H1 (cell line): Measurements from ENCODE around the gene PRPF31. TPM values are rescaled to one million over a fixed set of nuclear protein-coding genes. Genes with fewer than 3 reads are reported as not detected.
"Not testable (repeated sequence)": the region's sequence is repeated elsewhere in the genome, so short reads cannot be mapped to it uniquely, and the experiment has no call there.

Experiments used
- CTCF ChIA-PET: fragments of 300-600 bp; sonication (Branson Sonifier 250); formaldehyde crosslinking; loops from one replicate; lab custom pipeline; 2021; ENCODE audit not compliant: partially characterized antibody; lab: Charles Lee
- POLR2A ChIA-PET: fragments of 300-600 bp; sonication (Branson Sonifier 250); formaldehyde crosslinking; loops from one replicate; lab custom pipeline; 2021; ENCODE audit warnings: inconsistent platforms; ENCODE audit not compliant: partially characterized antibody; lab: Charles Lee
- DNase-seq, 2 experiments: peaks; one replicate each; pipeline versions ENCODE4 v3.0.0 to v3.0.0-alpha.2; 2010 to 2022; ENCODE audit warnings: low spot score in 2 of 2, low read depth in 1 of 2, mixed read lengths in 1 of 2
- FAIRE-seq: peaks from 2 replicates; lab custom pipeline; 2011; peaks lifted over from hg19 to GRCh38; lab: Jason Lieb, UNC
- H2AFZ ChIP-seq: 2 replicates; pipeline ENCODE4 v1.8.1; 2012; ENCODE audit warnings: low read length, inconsistent platforms
- H2AK5ac ChIP-seq: 2 replicates; pipeline ENCODE4 v1.6.1; 2013; ENCODE audit warnings: low read depth, low read length
- H2BK120ac ChIP-seq: replicated peaks from 2 replicates; pipeline ENCODE3; 2013; ENCODE audit warnings: low read depth, low read length, inconsistent platforms
- H2BK12ac ChIP-seq: 2 replicates; pipeline ENCODE4 v1.6.1; 2013; ENCODE audit warnings: low read depth, low read length
- H2BK15ac ChIP-seq: 2 replicates; pipeline ENCODE4 v1.6.1; 2013; ENCODE audit warnings: low read length
- H2BK20ac ChIP-seq: 2 replicates; pipeline ENCODE4 v1.6.1; 2013; ENCODE audit warnings: low read length
- H2BK5ac ChIP-seq: 2 replicates; pipeline ENCODE4 v1.6.1; 2013; ENCODE audit warnings: low read depth, low read length
- H3K14ac ChIP-seq: 2 replicates; pipeline ENCODE4 v1.6.1; 2013; ENCODE audit warnings: inconsistent platforms; ENCODE audit not compliant: insufficient read length
- H3K18ac ChIP-seq: 2 replicates; pipeline ENCODE4 v1.6.1; 2013; ENCODE audit warnings: low read length; ENCODE audit errors: extremely low read depth
- H3K23ac ChIP-seq: 2 replicates; pipeline ENCODE4 v1.6.1; 2013; ENCODE audit warnings: inconsistent platforms; ENCODE audit not compliant: insufficient read length
- H3K23me2 ChIP-seq: 2 replicates; pipeline ENCODE4 v1.6.1; 2013; ENCODE audit warnings: low read depth, low read length
- H3K27ac ChIP-seq: 2 replicates; pipeline ENCODE4 v1.6.1; 2011; ENCODE audit warnings: low read depth, low read length, inconsistent platforms
- H3K27me3 ChIP-seq, 4 experiments: replicated peaks in 1 of 4; 1 replicate in 1 of 4; 2 replicates in 3 of 4; pipeline versions ENCODE4 v1.6.1 to v1.8.1; 2011 to 2013; ENCODE audit warnings: low read length in 3 of 4, mild to moderate bottlenecking in 3 of 4, inconsistent platforms in 2 of 4, mixed read lengths in 2 of 4, moderate library complexity in 1 of 4; ENCODE audit not compliant: control insufficient read depth in 3 of 4, insufficient read depth in 3 of 4; ENCODE audit errors: extremely low read depth in 1 of 4
- H3K36me3 ChIP-seq, 4 experiments: 2 replicates each; pipeline versions ENCODE4 v1.6.1 to v1.8.1; 2011 to 2013; ENCODE audit warnings: mild to moderate bottlenecking in 4 of 4, low read length in 3 of 4, moderate library complexity in 2 of 4, control low read depth in 1 of 4, inconsistent platforms in 1 of 4; ENCODE audit not compliant: insufficient read depth in 4 of 4, control insufficient read depth in 2 of 4
- H3K4ac ChIP-seq: replicated peaks from 2 replicates; pipeline ENCODE3; 2013; ENCODE audit warnings: low read length, low read depth, mixed read lengths, inconsistent platforms; ENCODE audit not compliant: insufficient read length
- H3K4me1 ChIP-seq, 4 experiments: replicated peaks in 1 of 4; 1 replicate in 1 of 4; 2 replicates in 3 of 4; pipeline versions ENCODE4 v1.6.1 to v1.8.1; 2011 to 2013; ENCODE audit warnings: low read length in 3 of 4, inconsistent platforms in 2 of 4, mixed read lengths in 1 of 4; ENCODE audit not compliant: insufficient read depth in 4 of 4, control insufficient read depth in 3 of 4
- H3K4me2 ChIP-seq, 2 experiments: 2 replicates each; pipeline versions ENCODE4 v1.6.1 to v1.8.1; 2011 to 2013; ENCODE audit warnings: low read depth in 2 of 2, low read length in 2 of 2, control low read depth in 1 of 2, inconsistent platforms in 1 of 2, mild to moderate bottlenecking in 1 of 2; ENCODE audit not compliant: insufficient read depth in 1 of 2
- H3K4me3 ChIP-seq, 4 experiments: fragments of 200-600, 300-600 bp in 1 of 4; sonication (generic), shearing (Covaris generic), sonication (Bioruptor Twin) in 1 of 4; 2 replicates each; pipeline versions ENCODE4 v1.5.1 to v1.8.1; 2011 to 2016; ENCODE audit warnings: low read length in 4 of 4, low read depth in 3 of 4, control low read depth in 2 of 4, inconsistent platforms in 2 of 4, mild to moderate bottlenecking in 2 of 4, mixed read lengths in 1 of 4, moderate library complexity in 1 of 4; ENCODE audit not compliant: insufficient read depth in 2 of 4; ENCODE audit errors: extremely low read depth in 1 of 4
- H3K56ac ChIP-seq: replicated peaks from 2 replicates; pipeline ENCODE3; 2013; ENCODE audit warnings: low read depth, mild to moderate bottlenecking, mixed read lengths, low read length, inconsistent platforms; ENCODE audit not compliant: insufficient read length
- H3K79me1 ChIP-seq: 2 replicates; pipeline ENCODE4 v1.6.1; 2013; ENCODE audit warnings: low read depth, low read length, control low read depth
- H3K79me2 ChIP-seq, 2 experiments: 2 replicates each; pipeline versions ENCODE4 v1.6.1 to v1.8.1; 2012 to 2013; ENCODE audit warnings: low read length in 2 of 2, mild to moderate bottlenecking in 2 of 2, inconsistent platforms in 1 of 2; ENCODE audit not compliant: insufficient read depth in 2 of 2, control insufficient read depth in 1 of 2
- H3K9ac ChIP-seq, 4 experiments: replicated peaks in 1 of 4; 1 replicate in 1 of 4; 2 replicates in 3 of 4; pipeline versions ENCODE4 v1.6.1 to v1.8.1; 2011 to 2013; ENCODE audit warnings: low read depth in 3 of 4, low read length in 3 of 4, control low read depth in 2 of 4, mild to moderate bottlenecking in 2 of 4, moderate library complexity in 2 of 4, inconsistent platforms in 1 of 4; ENCODE audit errors: extremely low read depth in 1 of 4
- H3K9me3 ChIP-seq, 2 experiments: 2 replicates each; pipeline versions ENCODE4 v1.6.1 to v1.8.1; 2012 to 2013; ENCODE audit warnings: mild to moderate bottlenecking in 2 of 2, moderate library complexity in 2 of 2, control low read depth in 1 of 2, inconsistent platforms in 1 of 2, low read depth in 1 of 2, low read length in 1 of 2, mixed read lengths in 1 of 2; ENCODE audit not compliant: insufficient read depth in 2 of 2
- H4K20me1 ChIP-seq, 2 experiments: replicated peaks in 1 of 2; 2 replicates each; pipeline versions ENCODE3 to v1.8.1; 2011 to 2013; ENCODE audit warnings: inconsistent platforms in 2 of 2, low read length in 2 of 2, mild to moderate bottlenecking in 1 of 2; ENCODE audit not compliant: insufficient read depth in 2 of 2, control insufficient read depth in 1 of 2
- H4K5ac ChIP-seq: 2 replicates; pipeline ENCODE4 v1.6.1; 2013; ENCODE audit warnings: low read length, low read depth, mixed read lengths, inconsistent platforms; ENCODE audit not compliant: insufficient read length
- H4K8ac ChIP-seq: 2 replicates; pipeline ENCODE4 v1.8.0; 2013; ENCODE audit warnings: mild to moderate bottlenecking, moderate library complexity, low read length, inconsistent platforms; ENCODE audit not compliant: insufficient read depth; ENCODE audit errors: extremely low read depth
- H4K91ac ChIP-seq: replicated peaks from 2 replicates; pipeline ENCODE3; 2013; ENCODE audit warnings: low read length, mixed read lengths, inconsistent platforms; ENCODE audit not compliant: insufficient read length
- WGBS, 2 experiments: shearing (Covaris generic) in 1 of 2; methylation state at CpG; one replicate each; pipeline versions ENCODE4 v1.1.6 to v1.1.7; 2013 to 2015; ENCODE audit warnings: low lambda C conversion rate in 2 of 2, mixed read lengths in 2 of 2, inconsistent platforms in 1 of 2, low coverage in 1 of 2, missing lambda C conversion rate in 1 of 2; ENCODE audit not compliant: insufficient replicate concordance in 2 of 2, insufficient coverage in 1 of 2, insufficient read length in 1 of 2; ENCODE audit errors: extremely low coverage in 1 of 2, missing lambda C conversion rate in 1 of 2; 5-methylcytosine and 5-hydroxymethylcytosine counted together
- polyA plus RNA-seq, 7 experiments: library from polyadenylated mRNA; depleted of rRNA in 3 of 7; stranded (reverse) in 5 of 7; unstranded in 2 of 7; fragments of >200 nt in 5 of 7; fragments of 200-250 nt in 2 of 7; gene quantifications; 1 replicate in 5 of 7; 2 replicates in 1 of 7; 4 replicates in 1 of 7; pipeline versions ENCODE4 v1.2.1 to v1.2.3, GENCODE V29; 2011 to 2013; ENCODE audit warnings: missing spikeins in 2 of 7, mixed read lengths in 2 of 7
- total RNA-seq: library from RNA; stranded (reverse); fragmentation: NEBNext Ultra II Directional; extraction: Animal tissue kit (Norgen Biotek cat#: 25700); gene quantifications from 2 replicates; pipeline ENCODE4 v1.2.1, GENCODE V29; 2021

Gene PRPF31
- total and polyA plus RNA-seq, 2 of the 8 experiments (the other 6 are each of a cell fraction or from before 2014, with no cell fraction given) = 51.1 to 97.4 TPM

DNA sequence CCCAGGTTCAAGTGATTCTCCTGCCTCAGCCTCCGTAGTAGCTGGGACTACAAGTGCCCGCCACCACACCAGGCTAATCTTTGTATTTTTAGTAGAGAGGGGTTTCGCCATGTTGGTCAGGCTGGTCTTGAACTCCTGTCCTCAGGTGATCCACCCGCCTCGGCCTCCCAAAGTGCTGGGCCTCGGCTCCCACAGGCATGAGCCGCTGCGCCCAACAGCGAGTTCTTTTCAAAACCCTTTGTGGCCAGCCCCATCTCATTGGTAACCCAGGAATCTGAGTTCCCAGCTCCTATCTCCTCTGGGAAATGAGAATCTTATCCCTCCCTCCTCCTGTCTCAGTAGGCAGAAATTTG lies 15.7 kb upstream of the PRPF31 start:
- H3K4ac ChIP-seq, H3K18ac ChIP-seq, H4K8ac ChIP-seq, H2BK15ac ChIP-seq, H3K56ac ChIP-seq, H2BK120ac ChIP-seq, H3K9ac ChIP-seq, H3K14ac ChIP-seq, H3K23ac ChIP-seq, H3K27ac ChIP-seq, H3K4me3 ChIP-seq, CTCF ChIA-PET, H3K79me1 ChIP-seq, H3K4me2 ChIP-seq, H4K20me1 ChIP-seq, H3K9me3 ChIP-seq, H2AFZ ChIP-seq, H3K4me1 ChIP-seq, H3K36me3 ChIP-seq, H2BK20ac ChIP-seq, H4K91ac ChIP-seq, DNase-seq, FAIRE-seq, H4K5ac ChIP-seq, H2BK12ac ChIP-seq, H2BK5ac ChIP-seq, H2AK5ac ChIP-seq: not testable (repeated sequence)
- POLR2A ChIA-PET = interaction anchor here (1.0 to 6.1 kb wide), 5 partner anchors 11 to 119 kb away, joined by 3 to 37 read pairs (median 4); partner anchors contain the start of genes PRPF31, RPS9 and TFPT
- peaks cover 5 to 23% (median 14%) of the 10 kb centered on the region in 4 experiments; a peak in 6 of 7 replicates for H3K27me3 ChIP-seq
- WGBS, 2 experiments = 85% methylated on average over 9 of the region's 9 CpGs; no CpG with 5 or more reads in 1 of the 2 experiments
- peaks cover 0 to 13% of the 10 kb centered on the region in 2 experiments; a peak in 2 of 4 replicates for H3K79me2 ChIP-seq
- H3K23me2 ChIP-seq = peaks cover 18% of the 10 kb centered on the region
